H9 (cell line): ENCODE measurements around the gene TMEM141. TPM values are rescaled to one million over a fixed set of nuclear protein-coding genes. Genes with fewer than 3 reads are reported as not detected.

Source experiments
- DNase-seq: peaks from one replicate; pipeline ENCODE4 v3.0.0-alpha.2; 2017
- H2AFZ ChIP-seq: one replicate; pipeline ENCODE4 v1.6.1; 2013; ENCODE audit warnings: mild to moderate bottlenecking, low read length, control low read depth, moderate library complexity
- H2AK5ac ChIP-seq: 2 replicates; pipeline ENCODE4 v1.6.1; 2013; ENCODE audit warnings: low read length, control low read depth, mixed read lengths; ENCODE audit not compliant: insufficient read length
- H2BK120ac ChIP-seq: one replicate; pipeline ENCODE4 v1.6.1; 2013; ENCODE audit warnings: low read depth, mild to moderate bottlenecking, low read length, control low read depth, inconsistent platforms; ENCODE audit not compliant: poor library complexity, severe bottlenecking
- H2BK12ac ChIP-seq: 2 replicates; pipeline ENCODE4 v1.6.1; 2013; ENCODE audit warnings: low read length, control low read depth, mixed read lengths, low read depth; ENCODE audit not compliant: insufficient read length
- H2BK15ac ChIP-seq: 2 replicates; pipeline ENCODE4 v1.6.1; 2013; ENCODE audit warnings: low read depth, low read length, control low read depth
- H2BK20ac ChIP-seq: one replicate; pipeline ENCODE4 v1.6.1; 2013; ENCODE audit warnings: low read depth, mild to moderate bottlenecking, low read length, control low read depth, inconsistent platforms; ENCODE audit not compliant: poor library complexity, severe bottlenecking
- H2BK5ac ChIP-seq: 2 replicates; pipeline ENCODE4 v1.6.1; 2013; ENCODE audit warnings: low read length, control low read depth, mixed read lengths; ENCODE audit not compliant: insufficient read length
- H3K14ac ChIP-seq: 2 replicates; pipeline ENCODE4 v1.6.1; 2013; ENCODE audit warnings: low read length, control low read depth; ENCODE audit not compliant: insufficient read depth
- H3K18ac ChIP-seq: 2 replicates; pipeline ENCODE4 v1.6.1; 2013; ENCODE audit warnings: low read depth, mild to moderate bottlenecking, mixed read lengths, low read length, control low read depth; ENCODE audit not compliant: insufficient read length
- H3K23ac ChIP-seq: 2 replicates; pipeline ENCODE4 v1.6.1; 2013; ENCODE audit warnings: low read length, control low read depth, mixed read lengths, low read depth; ENCODE audit not compliant: insufficient read length
- H3K23me2 ChIP-seq: 2 replicates; pipeline ENCODE4 v1.6.1; 2013; ENCODE audit warnings: low read depth, mild to moderate bottlenecking, mixed read lengths, low read length, control low read depth; ENCODE audit not compliant: insufficient read length, poor library complexity, severe bottlenecking
- H3K27ac ChIP-seq: 2 replicates; pipeline ENCODE4 v1.5.1; 2013; ENCODE audit warnings: low read length, control low read depth, mixed read lengths, low read depth; ENCODE audit not compliant: insufficient read length
- H3K27me3 ChIP-seq: 2 replicates; pipeline ENCODE4 v1.6.1; 2013; ENCODE audit warnings: low read length, control low read depth, inconsistent platforms; ENCODE audit not compliant: insufficient read depth
- H3K4ac ChIP-seq: 2 replicates; pipeline ENCODE4 v1.6.1; 2013; ENCODE audit warnings: low read depth, mild to moderate bottlenecking, control low read depth, inconsistent platforms, low read length, moderate library complexity
- H3K4me1 ChIP-seq: 2 replicates; pipeline ENCODE4 v1.6.1; 2013; ENCODE audit warnings: low read length, control low read depth, inconsistent platforms; ENCODE audit not compliant: insufficient read depth
- H3K4me2 ChIP-seq: 2 replicates; pipeline ENCODE4 v1.6.1; 2013; ENCODE audit warnings: low read length, control low read depth, mixed read lengths; ENCODE audit not compliant: insufficient read length, insufficient read depth
- H3K56ac ChIP-seq: 2 replicates; pipeline ENCODE4 v1.6.1; 2013; ENCODE audit warnings: low read depth, mild to moderate bottlenecking, mixed read lengths, low read length, control low read depth; ENCODE audit not compliant: insufficient read length
- H3K79me1 ChIP-seq: 2 replicates; pipeline ENCODE4 v1.6.1; 2013; ENCODE audit warnings: low read depth, mild to moderate bottlenecking, moderate library complexity, low read length, control low read depth, inconsistent platforms; ENCODE audit not compliant: insufficient read depth, poor library complexity, severe bottlenecking
- H3K79me2 ChIP-seq: 2 replicates; pipeline ENCODE4 v1.6.1; 2013; ENCODE audit warnings: low read length, control low read depth, inconsistent platforms; ENCODE audit not compliant: insufficient read depth
- H3K9ac ChIP-seq: 2 replicates; pipeline ENCODE4 v1.6.1; 2013; ENCODE audit warnings: low read length, control low read depth, mixed read lengths; ENCODE audit not compliant: insufficient read length; ENCODE audit errors: extremely low read depth
- H3K9me3 ChIP-seq: one replicate; pipeline ENCODE4 v1.6.1; 2013; ENCODE audit warnings: low read depth, low read length, inconsistent platforms; ENCODE audit not compliant: control insufficient read depth
- H3T11ph ChIP-seq: one replicate; pipeline ENCODE4 v1.6.1; 2013; ENCODE audit warnings: mild to moderate bottlenecking, low read length, control low read depth, inconsistent platforms
- H4K20me1 ChIP-seq: one replicate; pipeline ENCODE4 v1.6.1; 2013; ENCODE audit not compliant: control insufficient read depth, insufficient read length, insufficient read depth
- H4K5ac ChIP-seq: 2 replicates; pipeline ENCODE4 v1.6.1; 2013; ENCODE audit warnings: low read depth, mild to moderate bottlenecking, mixed read lengths, low read length, control low read depth; ENCODE audit not compliant: insufficient read length
- H4K8ac ChIP-seq: replicated peaks from 2 replicates; pipeline ENCODE4 v1.6.1; 2013; ENCODE audit warnings: low read length, control low read depth, mixed read lengths, low read depth; ENCODE audit not compliant: insufficient read length
- H4K91ac ChIP-seq: 2 replicates; pipeline ENCODE4 v1.6.1; 2013; ENCODE audit warnings: low read depth, mild to moderate bottlenecking, moderate library complexity, mixed read lengths, low read length, control low read depth; ENCODE audit not compliant: insufficient read length
- H3K27ac Mint-ChIP-seq, 3 experiments: 2 replicates in 2 of 3; 3 replicates in 1 of 3; pipeline ENCODE4 v1.8.0; 2020 to 2021; ENCODE audit warnings: mixed read lengths in 3 of 3, mild to moderate bottlenecking in 1 of 3, moderate library complexity in 1 of 3
- H3K27me3 Mint-ChIP-seq: 2 replicates; pipeline ENCODE4 v1.8.0; 2021; ENCODE audit warnings: low read depth, mild to moderate bottlenecking, moderate library complexity, mixed read lengths
- H3K36me3 Mint-ChIP-seq, 3 experiments: 2 replicates in 2 of 3; 3 replicates in 1 of 3; pipeline ENCODE4 v1.8.0; 2020 to 2021; ENCODE audit warnings: low read depth in 3 of 3, mixed read lengths in 3 of 3; ENCODE audit not compliant: insufficient read depth in 1 of 3
- H3K4me1 Mint-ChIP-seq, 2 experiments: 2 replicates each; pipeline ENCODE4 v1.8.0; 2020; ENCODE audit warnings: mixed read lengths in 2 of 2
- H3K4me3 Mint-ChIP-seq, 2 experiments: 2 replicates in 1 of 2; 3 replicates in 1 of 2; pipeline ENCODE4 v1.8.0; 2020 to 2021; ENCODE audit warnings: mild to moderate bottlenecking in 2 of 2, mixed read lengths in 2 of 2, moderate library complexity in 1 of 2
- H3K9me3 Mint-ChIP-seq, 2 experiments: 2 replicates in 1 of 2; 3 replicates in 1 of 2; pipeline ENCODE4 v1.8.0; 2020; ENCODE audit warnings: mild to moderate bottlenecking in 2 of 2, mixed read lengths in 2 of 2, moderate library complexity in 1 of 2
- WGBS: extraction: QIAGEN DNeasy Blood & Tissue Kit; methylation state at CpG from one replicate; pipeline ENCODE4 v1.1.7; 2013; ENCODE audit warnings: missing lambda C conversion rate, low lambda C conversion rate, mixed read lengths; ENCODE audit not compliant: insufficient read length; ENCODE audit errors: extremely low coverage; 5-methylcytosine and 5-hydroxymethylcytosine counted together
- total RNA-seq: library from RNA; stranded (reverse); gene quantifications from 2 replicates; pipeline ENCODE4 v1.2.1, GENCODE V29; 2021
- TF ChIP-seq, protein P1 (sequence below): fragments of 200-600 bp; sonication (generic); conservative IDR thresholded peaks from 3 replicates; pipeline ENCODE4 v1.8.0; 2021; ENCODE audit warnings: antibody characterized with exemption, mild to moderate bottlenecking

TMEM141 gene
- total RNA-seq, 1 experiment from 2014 or later, result 55.2 TPM

DNA sequence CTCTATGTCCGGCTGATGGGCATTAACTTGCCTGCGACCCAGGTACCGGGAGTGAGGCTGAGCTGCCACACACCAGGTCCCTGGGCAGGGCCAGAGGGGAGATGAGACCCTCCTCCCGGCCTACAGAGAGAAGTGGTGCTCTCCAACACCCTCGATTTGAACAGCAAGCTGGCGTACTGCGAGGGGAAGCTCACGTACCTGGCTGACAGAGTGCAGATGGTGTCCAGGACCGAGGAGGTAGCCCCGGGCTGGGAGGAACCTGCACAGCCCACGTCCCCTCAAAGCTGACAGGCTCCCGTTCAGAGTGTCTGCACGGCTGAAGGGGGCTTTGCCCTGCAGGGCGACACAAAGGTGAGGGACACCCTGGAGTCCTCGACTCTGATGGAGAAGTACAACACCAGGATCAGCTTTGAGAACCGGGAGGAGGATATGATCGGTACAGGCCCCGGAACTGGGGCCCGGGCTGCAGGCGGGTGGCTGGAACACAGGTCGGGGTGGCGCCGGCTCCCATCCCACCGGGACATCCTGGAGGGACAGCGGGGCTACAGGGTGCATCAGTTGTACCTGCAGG, 15.6 kb downstream of the TMEM141 start:
- no peak overlapping the region for H3K18ac ChIP-seq
- H3K23me2 ChIP-seq, result peaks cover 15% of the 10 kb centered on the region
- H3K4ac ChIP-seq, result no peak overlapping the region
- H3K27me3 ChIP-seq, result no peaks in the 10 kb centered on the region; the same call in 1 of the 2 replicates
- no peak overlapping the region for H3K9ac ChIP-seq
- no peak overlapping the region for H2BK20ac ChIP-seq
- peaks cover 21 to 38% (median 33%) of the 10 kb centered on the region in 3 experiments; a peak in 6 of 7 replicates for H3K36me3 Mint-ChIP-seq
- no peak overlapping the region for H3K27ac ChIP-seq
- H3K9me3 ChIP-seq, result no peaks in the 10 kb centered on the region
- H3K56ac ChIP-seq, result no peak overlapping the region
- H2BK120ac ChIP-seq, result no peak overlapping the region
- H2BK12ac ChIP-seq, result no peak overlapping the region
- no peak overlapping the region for H2AFZ ChIP-seq
- no peaks in the 10 kb centered on the region for H3K4me1 ChIP-seq
- no peak overlapping the region for H3K14ac ChIP-seq
- no peak overlapping the region for H2AK5ac ChIP-seq
- no peak overlapping the region for H3K27ac Mint-ChIP-seq
- H3K4me2 ChIP-seq, result peak overlapping the region; percentile 88
- H2BK5ac ChIP-seq, result no peak overlapping the region
- no peak overlapping the region for H4K91ac ChIP-seq
- no peak overlapping the region for H3K23ac ChIP-seq
- no CpG with 5 or more reads among the region's 25 CpGs for WGBS
- no peak overlapping the region for H3T11ph ChIP-seq
- peaks cover 4% of the 10 kb centered on the region for H4K20me1 ChIP-seq
- TF ChIP-seq, protein P1, sequence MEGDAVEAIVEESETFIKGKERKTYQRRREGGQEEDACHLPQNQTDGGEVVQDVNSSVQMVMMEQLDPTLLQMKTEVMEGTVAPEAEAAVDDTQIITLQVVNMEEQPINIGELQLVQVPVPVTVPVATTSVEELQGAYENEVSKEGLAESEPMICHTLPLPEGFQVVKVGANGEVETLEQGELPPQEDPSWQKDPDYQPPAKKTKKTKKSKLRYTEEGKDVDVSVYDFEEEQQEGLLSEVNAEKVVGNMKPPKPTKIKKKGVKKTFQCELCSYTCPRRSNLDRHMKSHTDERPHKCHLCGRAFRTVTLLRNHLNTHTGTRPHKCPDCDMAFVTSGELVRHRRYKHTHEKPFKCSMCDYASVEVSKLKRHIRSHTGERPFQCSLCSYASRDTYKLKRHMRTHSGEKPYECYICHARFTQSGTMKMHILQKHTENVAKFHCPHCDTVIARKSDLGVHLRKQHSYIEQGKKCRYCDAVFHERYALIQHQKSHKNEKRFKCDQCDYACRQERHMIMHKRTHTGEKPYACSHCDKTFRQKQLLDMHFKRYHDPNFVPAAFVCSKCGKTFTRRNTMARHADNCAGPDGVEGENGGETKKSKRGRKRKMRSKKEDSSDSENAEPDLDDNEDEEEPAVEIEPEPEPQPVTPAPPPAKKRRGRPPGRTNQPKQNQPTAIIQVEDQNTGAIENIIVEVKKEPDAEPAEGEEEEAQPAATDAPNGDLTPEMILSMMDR, result no peak
- H3K27me3 Mint-ChIP-seq, result peaks cover 20% of the 10 kb centered on the region
- H3K4me1 Mint-ChIP-seq, result peaks cover 16 to 27% of the 10 kb centered on the region in 2 experiments
- no peak overlapping the region for H4K5ac ChIP-seq
- H3K4me3 Mint-ChIP-seq, result peak overlapping the region; percentile 80 to 91
- peaks cover 9% of the 10 kb centered on the region; the same call in 1 of the 2 replicates for H3K79me2 ChIP-seq
- H3K79me1 ChIP-seq, result peaks cover 11% of the 10 kb centered on the region
- H2BK15ac ChIP-seq, result no peak overlapping the region
- DNase-seq, result peak; percentile 27
- no peak overlapping the region for H4K8ac ChIP-seq
- no peaks in the 10 kb centered on the region for H3K9me3 Mint-ChIP-seq
